Colonic mucosa (tissue), 4 donors: Measurements from ENCODE around the gene TMEM255A. TPM values are rescaled to one million over a fixed set of nuclear protein-coding genes. Genes with fewer than 3 reads are reported as not detected.

Source experiments
- DNase-seq: peaks from one replicate; pipeline ENCODE4 v3.0.0-alpha.2; 2020
- H3K27ac ChIP-seq: fragments of 200-600 bp; one replicate; pipeline ENCODE4 v1.8.0; 2021
- H3K27me3 ChIP-seq: fragments of 200-600 bp; one replicate; pipeline ENCODE4 v1.8.0; 2021
- H3K36me3 ChIP-seq: fragments of 200-600 bp; one replicate; pipeline ENCODE4 v1.8.0; 2021
- H3K4me1 ChIP-seq: fragments of 200-600 bp; one replicate; pipeline ENCODE4 v1.8.0; 2021; ENCODE audit warnings: mild to moderate bottlenecking
- H3K4me3 ChIP-seq: fragments of 200-600 bp; one replicate; pipeline ENCODE4 v1.8.0; 2021
- H3K9ac ChIP-seq, 2 donors: one replicate each; pipeline ENCODE4 v1.7.0; 2013; ENCODE audit warnings: control low read depth in 2 of 2, low read depth in 2 of 2, low read length in 2 of 2
- H3K9me3 ChIP-seq: fragments of 200-600 bp; one replicate; pipeline ENCODE4 v1.8.0; 2021
- CTCF ChIP-seq: fragments of 200-600 bp; IDR thresholded peaks from one replicate; pipeline ENCODE4 v1.8.0; 2022; ENCODE audit warnings: antibody characterized with exemption, mild to moderate bottlenecking
- intact Hi-C: fragments of 100-400 bp; cut with DNase I; formaldehyde crosslinking; loops from one replicate; pipeline ENCODE4 v1.14.1; 2022
- total RNA-seq, 2 donors: library from RNA; stranded (reverse); fragmentation: NEBNext Ultra II Directional in 1 of 2; extraction: Animal tissue kit (Norgen Biotek cat#: 25700) in 1 of 2; gene quantifications; one replicate each; pipeline ENCODE4 v1.2.1, GENCODE V29; 2021
- donor health status: healthy.
- donor health status: DM: no; HTN: no; CAD: no.
- donor health status: DM: no; HTN: no; CAD: no.

The TMEM255A gene
- total RNA-seq, 2 donors from 2014 or later = 1.1 to 2.6 TPM

- Histone ChIP-seq H3K9me3 (no peaks in the 10 kb centered on the region), H3K36me3 (no peaks in the 10 kb centered on the region), H3K4me3 (no peak overlapping the region), H3K27me3 (no peaks in the 10 kb centered on the region), H3K9ac (no peak overlapping the region), H3K27ac (no peak overlapping the region), H3K4me1 (no peaks in the 10 kb centered on the region)
- intact Hi-C loops = no loop called here
- TF ChIP-seq CTCF = no peak
- DNase-seq = no peak
These were observed 11.3 kb downstream of the TMEM255A start for GRCh38 chrX:120299928-120300327.

GRCh38 chrX:120297923-120298322 lies 13.3 kb downstream of the TMEM255A start:
- TF ChIP-seq CTCF = no peak

GRCh38 chrX:120294651-120295050 lies 16.6 kb downstream of the TMEM255A start:
- Histone ChIP-seq H3K9ac (no peak overlapping the region), H3K4me3 (no peak overlapping the region), H3K4me1 (no peaks in the 10 kb centered on the region), H3K27me3 (no peaks in the 10 kb centered on the region), H3K9me3 (no peaks in the 10 kb centered on the region), H3K27ac (no peak overlapping the region), H3K36me3 (no peaks in the 10 kb centered on the region)
- no peak for TF ChIP-seq CTCF
- intact Hi-C loops = no loop called here
- no peak for DNase-seq

More at GRCh38 chrX:120297923-120298322, 13.3 kb downstream of the TMEM255A start:
- no peak for DNase-seq
- Histone ChIP-seq H3K27me3 (no peaks in the 10 kb centered on the region), H3K4me1 (no peaks in the 10 kb centered on the region), H3K4me3 (no peak overlapping the region), H3K9me3 (no peaks in the 10 kb centered on the region), H3K9ac (no peak overlapping the region), H3K27ac (no peak overlapping the region), H3K36me3 (no peaks in the 10 kb centered on the region)
- intact Hi-C loops = no loop called here

GRCh38 chrX:120293015-120293414 lies 18.2 kb downstream of the TMEM255A start:
- no peak overlapping the region for H3K27ac ChIP-seq
- H3K4me3 ChIP-seq = no peak overlapping the region
- H3K9me3 ChIP-seq = no peaks in the 10 kb centered on the region
- no peak overlapping the region for H3K9ac ChIP-seq
- DNase-seq = no peak
- no peak for TF ChIP-seq CTCF
- no peaks in the 10 kb centered on the region for H3K36me3 ChIP-seq
- intact Hi-C loops = no loop called here
- H3K27me3 ChIP-seq = no peaks in the 10 kb centered on the region
- no peaks in the 10 kb centered on the region for H3K4me1 ChIP-seq

- Histone ChIP-seq H3K4me3 (no peak overlapping the region), H3K9me3 (no peaks in the 10 kb centered on the region), H3K27ac (no peak overlapping the region), H3K36me3 (no peaks in the 10 kb centered on the region), H3K9ac (no peak overlapping the region), H3K27me3 (no peaks in the 10 kb centered on the region), H3K4me1 (no peaks in the 10 kb centered on the region)
- intact Hi-C loops = no loop called here
- TF ChIP-seq CTCF = no peak
- no peak for DNase-seq
These were observed 20.1 kb downstream of the TMEM255A start for GRCh38 chrX:120291211-120291610.

- no peak overlapping the region for H3K4me3 ChIP-seq
- H3K27ac ChIP-seq = no peak overlapping the region
- no peak for DNase-seq
- no peaks in the 10 kb centered on the region for H3K36me3 ChIP-seq
- H3K9ac ChIP-seq = no peak overlapping the region
- H3K9me3 ChIP-seq = no peaks in the 10 kb centered on the region
- no peak for TF ChIP-seq CTCF
- H3K4me1 ChIP-seq = no peaks in the 10 kb centered on the region
- no peaks in the 10 kb centered on the region for H3K27me3 ChIP-seq
- intact Hi-C loops = no loop called here
These were observed 21.2 kb downstream of the TMEM255A start for GRCh38 chrX:120290107-120290506.
